GM21528 (cell line): ENCODE measurements around the gene SPATA16.
"Not testable (repeated sequence)": the region's sequence is repeated elsewhere in the genome, so short reads cannot be mapped to it uniquely, and the experiment has no call there.

ENCODE experiments used
- ATAC-seq: cut with Tn5 transposase; IDR thresholded peaks from one replicate; pipeline ENCODE4 v1.9.1; 2021; ENCODE audit warnings: mild to moderate bottlenecking, moderate library complexity; ENCODE audit not compliant: unreplicated experiment, low FRiP score

Gene SPATA16

GRCh38 chr3:172903642-172904320 lies 237.3 kb downstream of the SPATA16 start:
- ATAC-seq = no peak

GRCh38 chr3:172892158-172892557 lies 248.9 kb downstream of the SPATA16 start:
- ATAC-seq = no peak

GRCh38 chr3:172885704-172886103 lies 255.3 kb downstream of the SPATA16 start:
- ATAC-seq = no peak

GRCh38 chr3:172882563-172882962 lies 258.5 kb downstream of the SPATA16 start:
- ATAC-seq = no peak

GRCh38 chr3:172879381-172879780 lies 261.7 kb downstream of the SPATA16 start:
- not testable (repeated sequence) for ATAC-seq

GRCh38 chr3:172877011-172877410 lies 264.0 kb downstream of the SPATA16 start:
- ATAC-seq = no peak

GRCh38 chr3:172876297-172876696 lies 264.7 kb downstream of the SPATA16 start:
- ATAC-seq = no peak

GRCh38 chr3:172875039-172875438 lies 266.0 kb downstream of the SPATA16 start:
- no peak for ATAC-seq

- ATAC-seq = no peak
These were observed 271.1 kb downstream of the SPATA16 start for GRCh38 chr3:172869784-172870518.

GRCh38 chr3:172869368-172869771 lies 271.7 kb downstream of the SPATA16 start:
- ATAC-seq = no peak

- ATAC-seq = no peak
These were observed 272.3 kb downstream of the SPATA16 start for GRCh38 chr3:172868582-172869200.

- ATAC-seq = not testable (repeated sequence)
These were observed 274.2 kb downstream of the SPATA16 start for GRCh38 chr3:172866726-172867350.

- ATAC-seq = no peak
These were observed 282.0 kb downstream of the SPATA16 start for GRCh38 chr3:172859041-172859440.

- no peak for ATAC-seq
These were observed 284.0 kb downstream of the SPATA16 start for GRCh38 chr3:172856795-172857742.

- ATAC-seq = no peak
These were observed 286.0 kb downstream of the SPATA16 start for GRCh38 chr3:172855037-172855436.

GRCh38 chr3:172853921-172854666 lies 286.9 kb downstream of the SPATA16 start:
- no peak for ATAC-seq

GRCh38 chr3:172853005-172853404 lies 288.0 kb downstream of the SPATA16 start:
- ATAC-seq = no peak

GRCh38 chr3:172848910-172849309 lies 292.1 kb downstream of the SPATA16 start:
- ATAC-seq = no peak

GRCh38 chr3:172847292-172847691 lies 293.7 kb downstream of the SPATA16 start:
- ATAC-seq = no peak
